GM18519 (cell line): ENCODE measurements around the gene STIM1.
"Not testable (repeated sequence)": the region's sequence is repeated elsewhere in the genome, so short reads cannot be mapped to it uniquely, and the experiment has no call there.

ENCODE experiments used
- ATAC-seq: cut with Tn5 transposase; IDR thresholded peaks from one replicate; pipeline ENCODE4 v1.9.1; 2021; ENCODE audit warnings: mild to moderate bottlenecking, moderate library complexity; ENCODE audit not compliant: unreplicated experiment, low FRiP score

STIM1 gene

GRCh38 chr11:3969200-3969599 is 113.7 kb downstream of the STIM1 start:
- ATAC-seq = no peak

DNA sequence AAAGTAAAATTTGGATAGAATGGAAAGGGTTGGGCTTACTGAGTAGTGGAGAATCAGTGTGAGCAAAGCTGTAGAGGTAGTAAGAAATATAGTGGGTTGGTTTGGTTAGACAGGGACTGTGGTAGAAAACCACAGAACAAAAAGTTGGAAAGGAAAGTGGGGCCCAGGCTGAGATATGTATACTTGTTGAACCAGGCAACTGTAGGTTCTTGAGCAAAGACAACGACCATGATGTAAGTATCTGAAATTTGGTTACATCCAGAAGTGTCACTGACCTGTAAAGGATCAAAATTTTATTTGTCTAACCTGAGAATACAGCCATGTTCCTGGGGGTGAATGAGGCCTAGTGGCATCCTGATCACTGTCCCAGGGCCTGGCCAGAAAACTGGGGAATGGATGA is 114.1 kb downstream of the STIM1 start:
- ATAC-seq = no peak

DNA sequence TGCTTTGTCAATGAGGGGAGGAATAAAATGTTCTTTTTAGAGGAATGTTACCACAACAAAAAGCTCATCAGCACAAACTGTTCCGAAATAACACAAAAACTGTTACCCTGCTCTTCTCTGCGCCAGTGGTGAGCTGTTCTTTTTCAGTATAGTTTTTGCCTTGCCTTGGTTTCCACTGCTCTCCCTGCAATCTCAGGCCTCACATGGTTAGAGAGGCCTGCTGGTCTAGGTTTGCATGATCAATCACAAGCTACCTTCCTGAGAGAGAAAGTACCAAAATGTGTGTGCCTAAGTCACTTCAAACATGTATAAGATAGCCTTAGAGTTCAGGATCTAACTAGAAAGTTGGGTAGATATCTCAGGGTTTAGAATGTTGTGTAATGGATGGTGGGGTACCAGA is 114.6 kb downstream of the STIM1 start:
- no peak for ATAC-seq

DNA sequence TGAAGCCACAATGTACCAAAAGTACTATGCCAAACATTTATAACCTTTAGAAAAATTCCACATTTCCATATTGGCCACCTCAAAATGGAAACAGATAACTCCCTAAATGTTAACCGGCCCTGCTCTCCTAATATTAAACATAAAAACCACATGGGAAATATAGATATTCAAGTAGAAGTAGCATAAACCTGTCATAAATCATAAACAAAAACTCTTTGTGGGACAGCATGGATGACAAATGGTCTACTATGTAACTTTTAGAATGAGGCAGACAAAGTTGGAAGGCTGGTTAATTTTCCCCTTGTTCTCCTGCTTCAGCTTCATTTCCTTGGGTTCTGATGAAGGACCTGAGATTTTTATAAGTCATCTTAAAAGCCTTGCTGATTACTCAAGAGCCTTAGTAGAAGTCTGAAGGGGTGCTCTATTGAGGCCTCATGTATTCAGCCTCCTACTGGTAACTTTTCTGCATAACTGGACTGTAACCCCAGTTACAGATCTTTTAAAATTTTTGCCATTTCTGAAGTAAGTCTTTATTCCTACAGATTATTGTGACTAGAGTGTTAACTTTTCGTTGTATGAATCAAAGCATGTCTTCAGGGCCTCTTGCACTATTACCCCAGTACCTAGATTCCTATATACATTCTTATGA is 116.4 kb downstream of the STIM1 start:
- no peak for ATAC-seq

- no peak for ATAC-seq
These were observed 117.0 kb downstream of the STIM1 start for GRCh38 chr11:3972431-3972830.

GRCh38 chr11:3977078-3977477 is 121.6 kb downstream of the STIM1 start:
- no peak for ATAC-seq

- ATAC-seq = no peak
These were observed 125.7 kb downstream of the STIM1 start for GRCh38 chr11:3981084-3981633.

DNA sequence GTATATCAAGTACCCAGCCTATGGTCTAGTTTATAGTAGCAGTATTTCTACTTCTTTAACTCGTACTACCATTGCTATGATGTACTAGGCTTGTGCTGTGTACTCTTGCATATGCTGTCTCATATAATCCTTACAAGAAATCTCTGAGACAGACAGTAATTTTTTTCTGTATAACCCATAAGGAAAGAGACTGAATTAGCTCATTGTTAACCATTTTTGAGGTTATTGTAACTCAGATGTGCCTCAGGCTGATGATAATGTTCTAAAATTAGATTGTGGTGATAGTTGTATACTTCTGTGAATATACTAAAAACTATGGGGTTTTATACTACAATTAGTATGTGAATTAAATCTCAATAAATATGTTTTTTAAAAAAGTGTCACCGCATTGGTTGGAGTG is 127.0 kb downstream of the STIM1 start:
- no peak for ATAC-seq

- ATAC-seq = no peak
These were observed 127.6 kb downstream of the STIM1 start for GRCh38 chr11:3983101-3983500.

GRCh38 chr11:3984896-3985295 is 129.4 kb downstream of the STIM1 start:
- ATAC-seq = no peak

GRCh38 chr11:3985631-3986030 is 130.2 kb downstream of the STIM1 start:
- ATAC-seq = no peak

DNA sequence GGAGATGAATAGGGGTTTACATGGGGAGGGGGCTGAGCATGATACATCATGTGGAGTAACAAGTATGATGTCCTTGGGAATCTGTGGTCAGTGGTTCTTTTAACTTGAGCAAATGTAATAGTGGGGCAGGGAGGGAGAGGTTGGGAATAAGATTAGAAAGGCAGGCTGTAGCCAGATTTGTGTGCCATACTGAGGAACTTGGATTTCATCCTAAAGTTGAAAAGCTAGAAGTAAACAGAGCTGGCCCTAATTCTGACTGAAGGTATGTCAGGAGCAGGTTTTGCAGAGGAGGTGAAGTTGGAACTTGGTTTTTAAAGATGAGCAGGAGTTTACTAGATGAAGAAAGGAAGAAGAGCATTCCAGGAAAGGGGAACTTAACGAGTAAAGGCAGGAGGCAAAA is 130.8 kb downstream of the STIM1 start:
- no peak for ATAC-seq

DNA sequence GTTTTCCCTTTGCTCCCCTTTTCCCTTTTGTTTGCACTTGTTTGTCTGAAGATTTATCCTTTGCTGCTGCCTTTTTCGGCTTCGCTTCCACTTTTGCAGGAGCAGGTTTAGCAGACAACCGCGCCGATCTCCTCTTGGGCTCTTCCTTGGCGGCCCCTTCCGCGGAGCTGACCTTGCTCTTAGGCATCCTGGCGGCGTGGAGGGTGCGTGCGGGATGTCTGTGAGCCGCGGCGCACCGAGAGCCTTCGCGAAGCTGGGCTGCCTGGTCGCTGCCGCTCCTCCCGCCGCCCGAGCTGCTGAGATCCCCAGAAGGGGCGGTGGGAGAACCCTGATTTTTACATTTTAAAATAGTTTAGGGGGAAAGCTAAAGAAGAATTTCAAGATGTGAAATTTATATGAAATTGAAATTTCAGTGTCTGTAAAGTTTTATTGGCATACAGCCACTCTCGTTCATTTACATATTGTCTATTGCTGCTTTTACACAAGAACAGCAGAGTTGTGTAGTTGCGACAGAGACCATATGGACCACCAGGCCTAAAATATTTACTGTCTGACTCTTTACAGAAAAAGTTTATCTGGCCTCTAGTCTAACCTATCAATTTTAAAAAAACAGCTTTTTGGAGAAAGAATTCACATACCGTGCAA is 133.9 kb downstream of the STIM1 start:
- no peak for ATAC-seq

GRCh38 chr11:3989921-3990290 is 134.4 kb downstream of the STIM1 start:
- ATAC-seq = no peak

GRCh38 chr11:3990406-3990805 is 134.9 kb downstream of the STIM1 start:
- no peak for ATAC-seq

DNA sequence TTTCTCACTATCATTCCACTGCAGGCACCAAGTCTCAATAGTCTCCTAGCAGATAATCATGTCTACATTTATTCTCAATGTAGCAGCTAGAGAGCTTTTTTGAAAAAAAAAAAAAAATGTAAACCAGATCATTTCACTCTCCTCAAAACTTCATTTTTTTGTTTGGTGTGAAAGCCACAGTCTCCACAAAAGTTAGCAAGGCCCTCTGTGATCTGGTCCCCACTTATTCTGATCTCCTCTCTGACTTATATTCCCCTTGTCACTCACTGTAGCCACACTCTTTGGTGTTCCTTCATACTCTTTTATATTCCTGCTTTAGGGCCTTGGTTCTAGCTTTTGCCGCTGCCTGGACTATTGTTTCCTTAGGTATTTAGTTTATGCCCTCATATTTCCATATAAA is 137.5 kb downstream of the STIM1 start:
- no peak for ATAC-seq

DNA sequence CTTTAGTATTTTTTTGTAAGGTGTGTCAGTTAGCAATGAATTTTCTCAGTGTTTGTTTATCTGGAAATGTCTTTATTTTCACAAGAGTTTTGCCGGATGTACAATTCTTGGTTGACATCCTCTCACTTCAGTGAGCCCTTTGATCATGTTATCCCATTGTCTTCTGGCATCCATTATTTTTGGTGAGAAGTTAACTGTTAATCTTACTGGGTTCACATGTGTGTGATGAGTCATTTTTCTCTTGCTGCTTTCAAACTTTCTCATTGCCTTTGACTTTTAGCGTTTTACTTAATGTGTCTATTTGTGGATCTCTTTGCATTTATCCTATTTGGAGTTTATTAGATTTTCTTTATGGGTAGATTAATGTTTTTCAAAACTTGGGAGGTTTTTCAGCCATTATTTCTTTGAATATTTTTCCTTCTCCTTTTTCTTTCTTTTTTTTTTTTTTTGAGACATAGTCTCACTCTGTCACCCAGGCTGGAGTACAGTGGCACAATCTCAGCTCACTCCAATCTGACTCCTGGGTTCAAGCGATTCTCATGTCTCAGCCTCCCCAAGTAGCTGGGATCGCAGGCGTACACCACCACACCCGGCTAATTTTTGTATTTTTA is 138.7 kb downstream of the STIM1 start:
- ATAC-seq = no peak

GRCh38 chr11:3995307-3995706 is 139.8 kb downstream of the STIM1 start:
- ATAC-seq = no peak

- no peak for ATAC-seq
These were observed 140.6 kb downstream of the STIM1 start for GRCh38 chr11:3995949-3996554.

DNA sequence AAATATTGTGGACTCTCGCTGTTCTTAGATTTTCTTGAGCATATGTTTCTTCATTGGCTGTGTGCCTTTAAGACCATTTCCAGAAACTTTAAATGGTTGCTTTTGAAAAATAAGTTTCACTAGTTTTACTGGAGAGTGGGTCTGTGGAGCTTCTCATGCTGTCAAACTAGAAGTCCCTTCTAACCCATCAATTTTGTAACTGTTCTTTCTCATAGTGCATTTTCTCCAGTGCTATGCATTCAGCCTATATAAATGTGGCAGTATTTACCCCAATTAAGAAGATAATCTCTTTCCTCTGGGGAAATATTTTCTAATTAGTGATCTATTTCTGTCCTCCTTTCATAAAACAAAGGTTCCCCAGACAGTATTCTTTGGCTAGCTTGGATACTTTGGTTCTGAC is 141.2 kb downstream of the STIM1 start:
- no peak for ATAC-seq

DNA sequence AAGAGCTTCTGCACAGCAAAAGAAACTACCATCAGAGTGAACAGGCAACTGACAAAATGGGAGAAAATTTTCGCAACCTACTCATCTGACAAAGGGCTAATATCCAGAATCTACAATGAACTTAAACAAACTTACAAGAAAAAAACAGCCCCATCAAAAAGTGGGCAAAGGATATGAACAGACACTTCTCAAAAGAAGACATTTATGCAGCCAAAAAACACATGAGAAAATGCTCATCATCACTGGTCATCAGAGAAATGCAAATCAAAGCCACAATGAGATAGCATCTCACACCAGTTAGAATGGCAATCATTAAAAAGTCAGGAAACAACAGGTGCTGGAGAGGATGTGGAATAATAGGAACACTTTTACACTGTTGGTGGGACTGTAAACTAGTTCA is 149.3 kb downstream of the STIM1 start:
- not testable (repeated sequence) for ATAC-seq
